Measurements from ENCODE around the gene TFRC. TPM values are rescaled to one million over a fixed set of nuclear protein-coding genes. Genes with fewer than 3 reads are reported as not detected.
"Not testable (repeated sequence)": the region's sequence is repeated elsewhere in the genome, so short reads cannot be mapped to it uniquely, and the experiment has no call there.

Gene TFRC
- total and polyA plus RNA-seq, 3 donors from 2014 or later: 38.6 to 77.0 (median 72.1) TPM

DNA sequence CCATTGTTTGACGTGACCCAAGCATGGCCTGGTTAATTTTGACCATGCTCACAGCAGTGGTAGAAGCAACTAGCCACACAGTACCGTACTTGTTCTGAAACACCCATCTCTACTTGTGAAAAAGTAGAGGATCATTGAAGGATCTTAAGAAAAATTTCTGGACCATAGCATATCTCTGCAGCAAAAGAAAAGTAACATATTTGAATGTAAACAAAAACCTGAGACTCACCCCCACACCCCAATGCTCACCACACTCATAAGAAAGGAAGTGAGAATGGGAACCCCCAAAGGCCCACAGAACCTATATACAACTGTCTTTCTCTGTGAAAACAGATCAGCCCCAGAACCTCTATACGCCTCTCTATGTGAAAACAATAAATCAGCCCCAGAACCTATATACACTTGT, 33.8 kb upstream of the TFRC start:
- no peak for DNase-seq
- H3K27me3 ChIP-seq: no peaks in the 10 kb centered on the region
- no peaks in the 10 kb centered on the region for H3K36me3 ChIP-seq (ENCODE audit: low read depth, missing control alignments)
- H3K4me1 ChIP-seq: peaks cover 6% of the 10 kb centered on the region
- no peaks in the 10 kb centered on the region for H3K9me3 ChIP-seq
- intact Hi-C loops (cut with DNase I; ENCODE audit: low total_unique reads): no loop called here
- TF ChIP-seq, protein P1, sequence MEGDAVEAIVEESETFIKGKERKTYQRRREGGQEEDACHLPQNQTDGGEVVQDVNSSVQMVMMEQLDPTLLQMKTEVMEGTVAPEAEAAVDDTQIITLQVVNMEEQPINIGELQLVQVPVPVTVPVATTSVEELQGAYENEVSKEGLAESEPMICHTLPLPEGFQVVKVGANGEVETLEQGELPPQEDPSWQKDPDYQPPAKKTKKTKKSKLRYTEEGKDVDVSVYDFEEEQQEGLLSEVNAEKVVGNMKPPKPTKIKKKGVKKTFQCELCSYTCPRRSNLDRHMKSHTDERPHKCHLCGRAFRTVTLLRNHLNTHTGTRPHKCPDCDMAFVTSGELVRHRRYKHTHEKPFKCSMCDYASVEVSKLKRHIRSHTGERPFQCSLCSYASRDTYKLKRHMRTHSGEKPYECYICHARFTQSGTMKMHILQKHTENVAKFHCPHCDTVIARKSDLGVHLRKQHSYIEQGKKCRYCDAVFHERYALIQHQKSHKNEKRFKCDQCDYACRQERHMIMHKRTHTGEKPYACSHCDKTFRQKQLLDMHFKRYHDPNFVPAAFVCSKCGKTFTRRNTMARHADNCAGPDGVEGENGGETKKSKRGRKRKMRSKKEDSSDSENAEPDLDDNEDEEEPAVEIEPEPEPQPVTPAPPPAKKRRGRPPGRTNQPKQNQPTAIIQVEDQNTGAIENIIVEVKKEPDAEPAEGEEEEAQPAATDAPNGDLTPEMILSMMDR (IDR thresholded peaks at IDR 0.05): no peak
- 86 to 91% methylated on average over 3 of the region's 3 CpGs for WGBS, 2 donors
- H3K27ac ChIP-seq: no peak overlapping the region
- H3K4me3 ChIP-seq: no peak overlapping the region

DNA sequence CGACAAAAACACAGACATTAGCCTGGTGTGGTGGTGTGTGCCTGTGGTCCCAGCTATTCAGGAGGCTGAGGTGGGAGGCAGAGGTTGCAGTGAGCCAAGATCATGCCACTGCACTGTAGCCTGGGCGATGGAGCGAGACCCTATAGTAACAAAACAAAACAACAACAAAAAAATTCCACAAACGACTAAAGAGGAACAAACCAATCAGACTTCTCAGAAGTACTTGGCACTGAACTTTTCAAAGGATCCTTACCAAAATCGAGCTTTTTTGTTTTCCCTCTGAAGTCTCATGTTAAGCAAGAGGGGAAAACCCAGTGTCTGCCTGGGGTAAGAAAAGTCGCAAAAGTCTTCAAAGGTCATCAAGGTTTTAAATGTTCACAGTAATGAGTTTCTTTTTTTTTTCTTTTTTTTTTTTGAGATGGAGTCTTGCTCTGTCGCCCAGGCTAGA, 30.1 kb upstream of the TFRC start:
- no peaks in the 10 kb centered on the region for H3K36me3 ChIP-seq (ENCODE audit: low read depth, missing control alignments)
- TF ChIP-seq POLR2A (IDR thresholded peaks at IDR 0.05): no peak
- TF ChIP-seq, protein P1 (IDR thresholded peaks at IDR 0.05): no peak
- no peak for DNase-seq
- no peaks in the 10 kb centered on the region for H3K4me1 ChIP-seq
- no peak overlapping the region for H3K27ac ChIP-seq
- H3K27me3 ChIP-seq: no peaks in the 10 kb centered on the region
- intact Hi-C loops (cut with DNase I; ENCODE audit: low total_unique reads): no loop called here
- 49 to 62% methylated on average over 7 of the region's 7 CpGs for WGBS, 2 donors
- no peaks in the 10 kb centered on the region for H3K9me3 ChIP-seq
- no peak overlapping the region for H3K4me3 ChIP-seq

DNA sequence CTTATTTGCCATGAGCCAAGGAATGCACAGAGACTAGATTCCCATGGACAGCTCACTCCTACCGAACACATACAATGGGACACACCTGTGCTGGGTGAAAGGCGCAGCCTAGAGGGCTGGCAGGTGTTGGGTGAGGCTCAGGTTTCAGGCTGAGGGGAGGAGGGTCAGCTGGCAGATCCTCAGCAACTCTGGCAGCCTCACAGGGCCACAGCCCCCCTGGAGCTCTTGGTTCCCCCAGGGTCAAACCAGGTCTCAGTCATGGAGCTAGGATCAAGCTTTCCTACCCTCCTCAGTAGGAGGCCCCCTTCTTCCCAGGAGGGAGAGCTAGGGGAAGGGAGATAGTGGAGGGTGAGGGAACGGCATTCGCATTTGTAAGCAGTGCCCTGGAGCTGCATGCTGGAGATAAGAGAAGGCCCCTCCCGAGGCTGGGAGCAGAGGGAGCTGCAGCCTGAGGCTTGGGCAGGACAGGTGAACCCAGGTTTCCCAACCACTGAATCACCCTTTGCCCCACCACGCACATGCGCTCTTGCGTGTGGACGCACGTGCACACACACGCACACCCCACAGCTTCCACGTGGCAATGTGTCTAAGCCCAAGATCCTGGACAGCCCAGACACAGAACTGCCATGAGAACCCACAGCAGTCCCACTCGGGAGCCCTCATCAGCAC, 26.3 kb upstream of the TFRC start:
- no peak for TF ChIP-seq POLR2A (IDR thresholded peaks at IDR 0.05)
- TF ChIP-seq, protein P1 (IDR thresholded peaks at IDR 0.05): no peak
- 74 to 90% methylated on average over 9 to 13 of the region's 13 CpGs for WGBS, 2 donors
- DNase-seq: no peak
- Histone ChIP-seq H3K36me3 (ENCODE audit: low read depth, missing control alignments) (no peaks in the 10 kb centered on the region), H3K27ac (no peak overlapping the region), H3K4me1 (no peaks in the 10 kb centered on the region), H3K27me3 (no peaks in the 10 kb centered on the region), H3K9me3 (no peaks in the 10 kb centered on the region), H3K4me3 (no peak overlapping the region)
- intact Hi-C loops (cut with DNase I; ENCODE audit: low total_unique reads): no loop called here

- H3K4me1 ChIP-seq; DNase-seq; H3K4me3 ChIP-seq; H3K9me3 ChIP-seq; H3K36me3 ChIP-seq (ENCODE audit: low read depth, missing control alignments); H3K27ac ChIP-seq; intact Hi-C loops (cut with DNase I; ENCODE audit: low total_unique reads); H3K27me3 ChIP-seq: not testable (repeated sequence)
- WGBS, 2 donors: 88 to 92% methylated on average over 12 of the region's 12 CpGs
These were observed 22.8 kb upstream of the TFRC start for GRCh38 chr3:196104707-196105106.

- intact Hi-C loops (cut with DNase I; ENCODE audit: low total_unique reads); H3K36me3 ChIP-seq (ENCODE audit: low read depth, missing control alignments): not testable (repeated sequence)
- 68% methylated on average over 8 of the region's 8 CpGs for WGBS, 2 donors
These were observed 16.6 kb upstream of the TFRC start for GRCh38 chr3:196098365-196098980.

More at GRCh38 chr3:196098365-196098980, 16.6 kb upstream of the TFRC start:
- not testable (repeated sequence) for H3K4me3 ChIP-seq, H3K27me3 ChIP-seq, H3K27ac ChIP-seq, H3K9me3 ChIP-seq, DNase-seq, H3K4me1 ChIP-seq
